Measurements from ENCODE around the gene FANK1.
"Not testable (repeated sequence)": the region's sequence is repeated elsewhere in the genome, so short reads cannot be mapped to it uniquely, and the experiment has no call there.

FANK1 gene

GRCh38 chr10:125892402-125892801 is 4.0 kb upstream of the FANK1 start:
- not testable (repeated sequence) for H3K79me1 ChIP-seq (ENCODE audit: low read length); H3K9ac ChIP-seq (ENCODE audit: low read length); H3K18ac ChIP-seq (ENCODE audit: low read length); H2BK5ac ChIP-seq (ENCODE audit: low read depth, low read length, poor library complexity); H3K9me3 ChIP-seq (ENCODE audit: insufficient read depth, low read depth, low read length); H4K91ac ChIP-seq (ENCODE audit: low read depth, low read length); H3K14ac ChIP-seq (ENCODE audit: low read length); DNase-seq; H3K79me2 ChIP-seq (ENCODE audit: control insufficient read depth, insufficient read depth, low read length, poor library complexity); H3K4ac ChIP-seq (ENCODE audit: low read depth, low read length); H3K4me2 ChIP-seq (ENCODE audit: low read length); H2BK12ac ChIP-seq (ENCODE audit: low read length); H4K8ac ChIP-seq (ENCODE audit: low read depth, low read length); H3K27me3 ChIP-seq (ENCODE audit: insufficient read depth, low read length); H3K4me3 ChIP-seq (ENCODE audit: low read depth, low read length); H2AK5ac ChIP-seq (ENCODE audit: low read length); H3K4me1 ChIP-seq (ENCODE audit: control insufficient read depth in 1 of 2, insufficient read depth in 2 of 2, low read length in 2 of 2); H3K27ac ChIP-seq (ENCODE audit: low read depth, low read length); H2AFZ ChIP-seq (ENCODE audit: insufficient read depth, low read length, poor library complexity); H3K23ac ChIP-seq (ENCODE audit: low read length); H2BK120ac ChIP-seq (ENCODE audit: insufficient read depth, low read length, poor library complexity); H3K36me3 ChIP-seq (ENCODE audit: control insufficient read depth in 1 of 2, insufficient read depth in 2 of 2, low read length in 2 of 2); H4K12ac ChIP-seq (ENCODE audit: low read depth, low read length)
- no CpG with 5 or more reads among the region's 5 CpGs for WGBS (ENCODE audit: extremely low coverage, insufficient coverage, insufficient read length)

GRCh38 chr10:125894176-125894575 is 2.2 kb upstream of the FANK1 start:
- H3K79me1 ChIP-seq (ENCODE audit: low read length); H3K9me3 ChIP-seq (ENCODE audit: insufficient read depth, low read depth, low read length); H3K4me2 ChIP-seq (ENCODE audit: low read length); H3K23ac ChIP-seq (ENCODE audit: low read length); H3K79me2 ChIP-seq (ENCODE audit: control insufficient read depth, insufficient read depth, low read length, poor library complexity); H2AK5ac ChIP-seq (ENCODE audit: low read length); H3K4ac ChIP-seq (ENCODE audit: low read depth, low read length); H4K8ac ChIP-seq (ENCODE audit: low read depth, low read length); H3K27me3 ChIP-seq (ENCODE audit: insufficient read depth, low read length); H3K27ac ChIP-seq (ENCODE audit: low read depth, low read length); H3K4me1 ChIP-seq (ENCODE audit: control insufficient read depth in 1 of 2, insufficient read depth in 2 of 2, low read length in 2 of 2); H4K12ac ChIP-seq (ENCODE audit: low read depth, low read length); H2AFZ ChIP-seq (ENCODE audit: insufficient read depth, low read length, poor library complexity); DNase-seq; H4K91ac ChIP-seq (ENCODE audit: low read depth, low read length); H2BK5ac ChIP-seq (ENCODE audit: low read depth, low read length, poor library complexity); H3K36me3 ChIP-seq (ENCODE audit: control insufficient read depth in 1 of 2, insufficient read depth in 2 of 2, low read length in 2 of 2); H3K4me3 ChIP-seq (ENCODE audit: low read depth, low read length); H3K9ac ChIP-seq (ENCODE audit: low read length); H3K18ac ChIP-seq (ENCODE audit: low read length); H2BK12ac ChIP-seq (ENCODE audit: low read length); H3K14ac ChIP-seq (ENCODE audit: low read length); H2BK120ac ChIP-seq (ENCODE audit: insufficient read depth, low read length, poor library complexity): not testable (repeated sequence)
- no CpG with 5 or more reads among the region's 3 CpGs for WGBS (ENCODE audit: extremely low coverage, insufficient coverage, insufficient read length)

GRCh38 chr10:125895130-125896087 is 955 bp upstream of the FANK1 start:
- no CpG with 5 or more reads among the region's 50 CpGs for WGBS (ENCODE audit: extremely low coverage, insufficient coverage, insufficient read length)
- peak overlapping the region; percentile 89 for H3K4me3 ChIP-seq (ENCODE audit: low read depth, low read length)

GRCh38 chr10:125897317-125897716 is 953 bp downstream of the FANK1 start:
- not testable (repeated sequence) for H2BK5ac ChIP-seq (ENCODE audit: low read depth, low read length, poor library complexity); H3K9me3 ChIP-seq (ENCODE audit: insufficient read depth, low read depth, low read length); H4K8ac ChIP-seq (ENCODE audit: low read depth, low read length); H4K91ac ChIP-seq (ENCODE audit: low read depth, low read length); H3K4ac ChIP-seq (ENCODE audit: low read depth, low read length); H2BK120ac ChIP-seq (ENCODE audit: insufficient read depth, low read length, poor library complexity); H3K79me2 ChIP-seq (ENCODE audit: control insufficient read depth, insufficient read depth, low read length, poor library complexity); H3K14ac ChIP-seq (ENCODE audit: low read length); H2BK12ac ChIP-seq (ENCODE audit: low read length); H3K23ac ChIP-seq (ENCODE audit: low read length); H3K4me3 ChIP-seq (ENCODE audit: low read depth, low read length); H2AFZ ChIP-seq (ENCODE audit: insufficient read depth, low read length, poor library complexity); H3K27me3 ChIP-seq (ENCODE audit: insufficient read depth, low read length); H4K12ac ChIP-seq (ENCODE audit: low read depth, low read length); H2AK5ac ChIP-seq (ENCODE audit: low read length); DNase-seq; H3K36me3 ChIP-seq (ENCODE audit: control insufficient read depth in 1 of 2, insufficient read depth in 2 of 2, low read length in 2 of 2); H3K18ac ChIP-seq (ENCODE audit: low read length); H3K9ac ChIP-seq (ENCODE audit: low read length)
- peak overlapping the region; percentile 17 for H3K27ac ChIP-seq (ENCODE audit: low read depth, low read length)
- peak overlapping the region; percentile 34 for H3K4me2 ChIP-seq (ENCODE audit: low read length)
- no CpG with 5 or more reads among the region's 4 CpGs for WGBS (ENCODE audit: extremely low coverage, insufficient coverage, insufficient read length)
- peaks cover 6 to 10% of the 10 kb centered on the region in 2 experiments for H3K4me1 ChIP-seq (ENCODE audit: control insufficient read depth in 1 of 2, insufficient read depth in 2 of 2, low read length in 2 of 2)
- peaks cover 12% of the 10 kb centered on the region for H3K79me1 ChIP-seq (ENCODE audit: low read length)

More at GRCh38 chr10:125895130-125896087, 955 bp upstream of the FANK1 start:
- Histone ChIP-seq H2AFZ (ENCODE audit: insufficient read depth, low read length, poor library complexity) (peak overlapping the region; percentile 85), H2BK120ac (ENCODE audit: insufficient read depth, low read length, poor library complexity) (peak overlapping the region; percentile 7), H3K14ac (ENCODE audit: low read length) (peak overlapping the region; percentile 6), H4K91ac (ENCODE audit: low read depth, low read length) (peak overlapping the region; percentile 31), H4K12ac (ENCODE audit: low read depth, low read length) (peak overlapping the region; percentile 20), H2BK5ac (ENCODE audit: low read depth, low read length, poor library complexity) (peak overlapping the region; percentile 28), H3K18ac (ENCODE audit: low read length) (peak overlapping the region; percentile 15), H3K4me2 (ENCODE audit: low read length) (peak overlapping the region; percentile 66), H3K9ac (ENCODE audit: low read length) (peak overlapping the region; percentile 14), H3K27ac (ENCODE audit: low read depth, low read length) (peak overlapping the region; percentile 71), H4K8ac (ENCODE audit: low read depth, low read length) (peak overlapping the region; percentile 35)
- H3K79me2 ChIP-seq (ENCODE audit: control insufficient read depth, insufficient read depth, low read length, poor library complexity); H3K4me1 ChIP-seq (ENCODE audit: control insufficient read depth in 1 of 2, insufficient read depth in 2 of 2, low read length in 2 of 2); H3K9me3 ChIP-seq (ENCODE audit: insufficient read depth, low read depth, low read length); H2AK5ac ChIP-seq (ENCODE audit: low read length); H3K4ac ChIP-seq (ENCODE audit: low read depth, low read length); H2BK12ac ChIP-seq (ENCODE audit: low read length); H3K27me3 ChIP-seq (ENCODE audit: insufficient read depth, low read length); H3K23ac ChIP-seq (ENCODE audit: low read length); H3K79me1 ChIP-seq (ENCODE audit: low read length); H3K36me3 ChIP-seq (ENCODE audit: control insufficient read depth in 1 of 2, insufficient read depth in 2 of 2, low read length in 2 of 2): not testable (repeated sequence)
- DNase-seq, result peak; percentile 67 to 72

Measured in trophoblast cell (in vitro differentiated cells and primary cell).